ENCODE data around the gene ZNF319. TPM values are rescaled to one million over a fixed set of nuclear protein-coding genes. Genes with fewer than 3 reads are reported as not detected.
A peak's percentile ranks its signal among the peaks of the same experiment; 100 is the strongest.

ZNF319 gene
- total and polyA plus RNA-seq, 7 experiments from 2014 or later = 4.4 to 20.8 (median 12.5) TPM

- Mint-ChIP-seq H3K9me3 (no peaks in the 10 kb centered on the region), H3K27ac (peak overlapping the region in 2 of 9 donors; percentile 28 to 32), H3K36me3 (peaks cover 0 to 19% (median 6%) of the 10 kb centered on the region in 5 donors), H3K4me1 (peaks cover 36 to 70% (median 56%) of the 10 kb centered on the region in 7 donors), H3K27me3 (no peaks in the 10 kb centered on the region), H3K4me3 (peak overlapping the region; percentile 3 to 92 (median 46))
- no peak for ATAC-seq
- CTCF ChIA-PET = interaction anchor here (0.7 to 6.6 kb wide), 3 partner anchors 96 to 102 kb away, joined by 3 to 43 read pairs (median 5); no protein-coding TSS in a partner anchor
- peaks cover 24 to 27% of the 10 kb centered on the region in 2 donors for H3K4me1 ChIP-seq (ENCODE audit: control insufficient read depth in 2 of 2, insufficient read depth in 2 of 2, low read length in 2 of 2)
- H3K27me3 ChIP-seq (ENCODE audit: control insufficient read depth in 2 of 2, insufficient read depth in 2 of 2, low read length in 2 of 2) = no peaks in the 10 kb centered on the region
- DNase-seq = no peak
- peak overlapping the region; percentile 85 for H3K27ac ChIP-seq (ENCODE audit: low read depth, low read length)
- POLR2A ChIA-PET = no interaction called here
- peaks cover 0 to 12% (median 3%) of the 10 kb centered on the region in 3 experiments for H3K36me3 ChIP-seq (ENCODE audit: control insufficient read depth in 2 of 3, insufficient read depth in 3 of 3, low read length in 3 of 3)
- no peak overlapping the region for H3K4me3 ChIP-seq (ENCODE audit: low read length)
- no peaks in the 10 kb centered on the region for H3K9me3 ChIP-seq (ENCODE audit: control insufficient read depth in 2 of 3, low read length in 3 of 3)
- intact Hi-C loops (cut with micrococcal nuclease) = loop anchor here (5.0 to 10.0 kb wide), 5 partner anchors 195 to 1550 kb away; partner anchors contain the start of genes CSNK2A2 (in 1 of the 2), NUDT21 (in 1 of the 2) and OGFOD1 (in 1 of the 2)
Observed at GRCh38 chr16:58002416-58002800, 1.9 kb upstream of the ZNF319 start.

GRCh38 chr16:58001781-58002415 lies 1.4 kb upstream of the ZNF319 start:
- no peak for ATAC-seq

DNA sequence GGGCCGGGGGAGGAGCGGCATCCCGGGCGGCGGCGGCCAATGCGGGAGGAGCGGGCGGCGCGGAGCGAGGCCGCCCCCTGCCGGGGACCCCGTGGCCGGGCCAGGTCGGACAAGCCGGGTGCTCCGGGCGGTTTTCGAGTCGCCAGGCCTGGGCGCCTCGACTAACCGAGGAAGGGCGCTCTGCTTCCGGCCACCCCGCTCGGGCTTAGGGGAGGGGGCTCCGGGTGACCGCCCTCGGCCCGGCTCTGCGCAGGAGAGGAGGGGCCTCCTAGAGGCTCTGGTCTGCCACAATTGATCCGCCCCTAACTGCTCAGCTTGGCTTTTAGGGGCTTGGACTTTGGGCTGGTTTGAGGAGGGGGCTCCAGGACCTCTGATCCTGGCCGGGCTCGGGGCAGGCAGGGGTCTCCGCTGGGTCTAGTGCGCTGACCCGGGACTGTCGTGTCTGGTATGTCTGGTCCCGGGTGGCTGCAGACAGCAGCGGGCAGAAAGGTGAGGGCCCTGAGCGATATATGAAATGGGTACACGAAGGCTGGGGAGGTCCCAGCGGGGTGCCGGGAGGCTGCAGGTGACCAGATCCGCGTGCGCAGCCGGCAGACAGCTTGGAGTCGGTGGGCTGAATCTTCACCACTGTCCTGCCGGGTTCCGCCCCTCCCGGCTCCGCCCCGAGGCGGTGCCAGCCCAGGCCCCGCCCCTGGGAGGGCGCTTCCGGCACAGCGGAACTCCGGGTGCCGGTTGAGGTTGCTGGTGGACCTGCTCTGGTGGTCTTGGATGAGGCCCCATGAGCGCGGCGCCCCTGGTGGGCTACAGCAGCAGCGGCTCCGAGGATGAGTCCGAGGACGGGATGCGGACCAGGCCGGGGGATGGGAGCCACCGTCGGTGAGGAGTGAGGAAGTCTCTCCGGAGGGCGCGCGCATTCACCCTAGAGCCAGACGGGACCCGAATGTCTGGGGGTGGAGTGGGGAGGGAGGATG lies 519 bp upstream of the ZNF319 start, which contains the start of gene USB1:
Gene USB1, plus strand, starts transcription at position 702 of the 971 bp plus-strand sequence. Its CDS starts 77 bp downstream, at position 779.
- intact Hi-C loops (cut with micrococcal nuclease) = loop anchor here (1.0 to 10.0 kb wide), 18 partner anchors 16 to 1549 kb away; partner anchors contain the start of genes CFAP20 (in 2 of the 2), KATNB1 (in 2 of the 2), MMP15 (in 2 of the 2) and CSNK2A2 (in 1 of the 2)
- ATAC-seq (peak; percentile 87), DNase-seq (peak; percentile 74 to 96 (median 86))
- Histone ChIP-seq H3K36me3 (ENCODE audit: control insufficient read depth in 2 of 3, insufficient read depth in 3 of 3, low read length in 3 of 3) (peaks cover 0 to 26% (median 10%) of the 10 kb centered on the region in 3 experiments), H3K27ac (ENCODE audit: low read depth, low read length) (peak within 1 kb of the TSS; percentile 85), H3K4me3 (ENCODE audit: low read length) (peak within 1 kb of the TSS; percentile 98), H3K27me3 (ENCODE audit: control insufficient read depth in 2 of 2, insufficient read depth in 2 of 2, low read length in 2 of 2) (no peaks in the 10 kb centered on the region), H3K4me1 (ENCODE audit: control insufficient read depth in 2 of 2, insufficient read depth in 2 of 2, low read length in 2 of 2) (peaks cover 37% of the 10 kb centered on the region in 2 donors), H3K9me3 (ENCODE audit: control insufficient read depth in 2 of 3, low read length in 3 of 3) (no peaks in the 10 kb centered on the region)
- ChIA-PET POLR2A (interaction anchor here (0.7 to 2.7 kb wide), 8 partner anchors 11 to 424 kb away, joined by 3 to 15 read pairs (median 3); no protein-coding TSS in a partner anchor), CTCF (interaction anchor here (0.6 to 6.6 kb wide), 4 partner anchors 9 to 100 kb away, joined by 3 to 43 read pairs (median 4); no protein-coding TSS in a partner anchor)
- Mint-ChIP-seq H3K4me1 (peaks cover 31 to 75% (median 58%) of the 10 kb centered on the region in 7 donors), H3K27ac (peak within 1 kb of the TSS; percentile 76 to 95 (median 90)), H3K9me3 (no peaks in the 10 kb centered on the region), H3K4me3 (peak within 1 kb of the TSS; percentile 85 to 94 (median 92)), H3K36me3 (peaks cover 0 to 15% (median 0%) of the 10 kb centered on the region in 5 donors), H3K27me3 (no peaks in the 10 kb centered on the region)

More at GRCh38 chr16:58001781-58002415, 1.4 kb upstream of the ZNF319 start:
- Histone ChIP-seq H3K4me3 (ENCODE audit: low read length) (peak overlapping the region; percentile 98), H3K27ac (ENCODE audit: low read depth, low read length) (peak overlapping the region; percentile 85), H3K27me3 (ENCODE audit: control insufficient read depth in 2 of 2, insufficient read depth in 2 of 2, low read length in 2 of 2) (no peaks in the 10 kb centered on the region), H3K4me1 (ENCODE audit: control insufficient read depth in 2 of 2, insufficient read depth in 2 of 2, low read length in 2 of 2) (peaks cover 29 to 32% of the 10 kb centered on the region in 2 donors), H3K9me3 (ENCODE audit: control insufficient read depth in 2 of 3, low read length in 3 of 3) (no peaks in the 10 kb centered on the region), H3K36me3 (ENCODE audit: control insufficient read depth in 2 of 3, insufficient read depth in 3 of 3, low read length in 3 of 3) (peaks cover 0 to 17% (median 5%) of the 10 kb centered on the region in 3 experiments)
- intact Hi-C loops (cut with micrococcal nuclease) = loop anchor here (1.0 to 10.0 kb wide), 15 partner anchors 17 to 1550 kb away; partner anchors contain the start of genes CFAP20 (in 2 of the 2), KATNB1 (in 2 of the 2), MMP15 (in 2 of the 2) and CSNK2A2 (in 1 of the 2)
- Mint-ChIP-seq H3K36me3 (peaks cover 0 to 20% (median 3%) of the 10 kb centered on the region in 5 donors), H3K27ac (peak overlapping the region in 8 of 9 donors; percentile 59 to 91 (median 72)), H3K9me3 (no peaks in the 10 kb centered on the region), H3K4me3 (peak overlapping the region; percentile 85 to 94 (median 92)), H3K4me1 (peaks cover 32 to 72% (median 58%) of the 10 kb centered on the region in 7 donors), H3K27me3 (no peaks in the 10 kb centered on the region)
- CTCF ChIA-PET = interaction anchor here (1.0 to 6.6 kb wide), 4 partner anchors 9 to 101 kb away, joined by 3 to 43 read pairs (median 4); no protein-coding TSS in a partner anchor
- POLR2A ChIA-PET = interaction anchor here (1.0 to 2.7 kb wide), 3 partner anchors 11 to 23 kb away, joined by 3 to 15 read pairs (median 9); no protein-coding TSS in a partner anchor
- DNase-seq = no peak

- no peaks in the 10 kb centered on the region for H3K9me3 Mint-ChIP-seq
- intact Hi-C loops (cut with micrococcal nuclease) = loop anchor here in 1 of 2 donors (2.0 to 5.0 kb wide), 2 partner anchors 235 to 407 kb away; no protein-coding TSS in a partner anchor
Observed at GRCh38 chr16:57999366-57999970, 1.0 kb downstream of the ZNF319 start.

GRCh38 chr16:57998992-57999365 lies 1.5 kb downstream of the ZNF319 start:
- no peaks in the 10 kb centered on the region for H3K9me3 Mint-ChIP-seq
- intact Hi-C loops (cut with micrococcal nuclease) = loop anchor here in 1 of 2 donors (1.0 to 5.0 kb wide), 3 partner anchors 191 to 407 kb away; no protein-coding TSS in a partner anchor
- H3K4me1 ChIP-seq (ENCODE audit: control insufficient read depth in 2 of 2, insufficient read depth in 2 of 2, low read length in 2 of 2) = peaks cover 51 to 55% of the 10 kb centered on the region in 2 donors
- DNase-seq = no peak
- no peaks in the 10 kb centered on the region for H3K9me3 ChIP-seq (ENCODE audit: control insufficient read depth in 2 of 3, low read length in 3 of 3)
- H3K27ac ChIP-seq (ENCODE audit: low read depth, low read length) = peak overlapping the region; percentile 85
- no peaks in the 10 kb centered on the region for H3K27me3 ChIP-seq (ENCODE audit: control insufficient read depth in 2 of 2, insufficient read depth in 2 of 2, low read length in 2 of 2)
- ATAC-seq = no peak
- ChIA-PET POLR2A (interaction anchor here (0.6 to 2.7 kb wide), 4 partner anchors 10 to 1068 kb away, joined by 3 to 15 read pairs (median 4); no protein-coding TSS in a partner anchor), CTCF (interaction anchor here (0.7 to 6.6 kb wide), 4 partner anchors 24 to 168 kb away, joined by 3 to 43 read pairs (median 10); no protein-coding TSS in a partner anchor)
- H3K27ac Mint-ChIP-seq = peak overlapping the region; percentile 22 to 92 (median 83)
- peaks cover 0 to 11% (median 0%) of the 10 kb centered on the region in 5 donors for H3K36me3 Mint-ChIP-seq
- peaks cover 0 to 41% (median 12%) of the 10 kb centered on the region in 3 experiments for H3K36me3 ChIP-seq (ENCODE audit: control insufficient read depth in 2 of 3, insufficient read depth in 3 of 3, low read length in 3 of 3)
- H3K4me3 Mint-ChIP-seq = peak overlapping the region; percentile 70 to 91 (median 82)
- no peaks in the 10 kb centered on the region for H3K27me3 Mint-ChIP-seq
- peaks cover 27 to 73% (median 59%) of the 10 kb centered on the region in 7 donors for H3K4me1 Mint-ChIP-seq
- H3K4me3 ChIP-seq (ENCODE audit: low read length) = peak overlapping the region; percentile 67

More at GRCh38 chr16:57999366-57999970, 1.0 kb downstream of the ZNF319 start:
- Mint-ChIP-seq H3K4me1 (peaks cover 30 to 74% (median 59%) of the 10 kb centered on the region in 7 donors), H3K4me3 (peak overlapping the region; percentile 70 to 91 (median 82)), H3K36me3 (peaks cover 0 to 12% (median 0%) of the 10 kb centered on the region in 5 donors), H3K27ac (peak overlapping the region; percentile 22 to 92 (median 83)), H3K27me3 (no peaks in the 10 kb centered on the region)
- Histone ChIP-seq H3K4me1 (ENCODE audit: control insufficient read depth in 2 of 2, insufficient read depth in 2 of 2, low read length in 2 of 2) (peaks cover 48 to 52% of the 10 kb centered on the region in 2 donors), H3K27me3 (ENCODE audit: control insufficient read depth in 2 of 2, insufficient read depth in 2 of 2, low read length in 2 of 2) (no peaks in the 10 kb centered on the region), H3K36me3 (ENCODE audit: control insufficient read depth in 2 of 3, insufficient read depth in 3 of 3, low read length in 3 of 3) (peaks cover 0 to 36% (median 12%) of the 10 kb centered on the region in 3 experiments), H3K27ac (ENCODE audit: low read depth, low read length) (peak overlapping the region; percentile 85), H3K9me3 (ENCODE audit: control insufficient read depth in 2 of 3, low read length in 3 of 3) (no peaks in the 10 kb centered on the region), H3K4me3 (ENCODE audit: low read length) (peak overlapping the region; percentile 67)
- DNase-seq = peak in 8 of 9 donors; percentile 35 to 61 (median 51)
- ATAC-seq = peak; percentile 12
- CTCF ChIA-PET = interaction anchor here (0.7 to 6.6 kb wide), 4 partner anchors 11 to 99 kb away, joined by 4 to 43 read pairs (median 11); no protein-coding TSS in a partner anchor
- POLR2A ChIA-PET = interaction anchor here (0.6 to 2.7 kb wide), 6 partner anchors 9 to 1068 kb away, joined by 3 to 15 read pairs (median 4); no protein-coding TSS in a partner anchor

All from naive thymus-derived CD4-positive, alpha-beta T cell (primary cell).